GM19463 (cell line): Measurements from ENCODE around the gene U2AF2.

ENCODE experiments used
- ATAC-seq: cut with Tn5 transposase; IDR thresholded peaks from one replicate; pipeline ENCODE4 v1.9.1; 2021; ENCODE audit warnings: mild to moderate bottlenecking, moderate library complexity; ENCODE audit not compliant: unreplicated experiment

U2AF2 gene

GRCh38 chr19:55621205-55621672 is 33.6 kb upstream of the U2AF2 start:
- no peak for ATAC-seq

GRCh38 chr19:55621673-55622231 is 33.1 kb upstream of the U2AF2 start:
- ATAC-seq: no peak

- no peak for ATAC-seq
These were observed 32.4 kb upstream of the U2AF2 start for GRCh38 chr19:55622242-55622969.

- no peak for ATAC-seq
These were observed 31.7 kb upstream of the U2AF2 start for GRCh38 chr19:55623130-55623529.

GRCh38 chr19:55623561-55623960 is 31.3 kb upstream of the U2AF2 start:
- no peak for ATAC-seq

GRCh38 chr19:55624109-55625003 is 30.5 kb upstream of the U2AF2 start, which contains the start of gene ZNF784:
Gene ZNF784, minus strand, starts transcription at chr19:55624566. Its CDS starts 5 bp downstream, at chr19:55624561.
- ATAC-seq: no peak

- ATAC-seq: no peak
These were observed 29.9 kb upstream of the U2AF2 start for GRCh38 chr19:55625004-55625326.

- ATAC-seq: no peak
These were observed 28.5 kb upstream of the U2AF2 start for GRCh38 chr19:55626350-55626749.

GRCh38 chr19:55632463-55632834 is 22.4 kb upstream of the U2AF2 start:
- no peak for ATAC-seq

GRCh38 chr19:55633861-55634260 is 21.0 kb upstream of the U2AF2 start:
- no peak for ATAC-seq

- no peak for ATAC-seq
These were observed 19.5 kb upstream of the U2AF2 start for GRCh38 chr19:55635334-55635717.

GRCh38 chr19:55635856-55636440 is 18.9 kb upstream of the U2AF2 start:
- ATAC-seq: no peak

GRCh38 chr19:55636723-55637122 is 18.1 kb upstream of the U2AF2 start:
- no peak for ATAC-seq

GRCh38 chr19:55637534-55637933 is 17.3 kb upstream of the U2AF2 start:
- no peak for ATAC-seq

- ATAC-seq: no peak
These were observed 15.9 kb upstream of the U2AF2 start for GRCh38 chr19:55638864-55639359.

- ATAC-seq: no peak
These were observed 14.7 kb upstream of the U2AF2 start for GRCh38 chr19:55640043-55640576.

- ATAC-seq: no peak
These were observed 14.0 kb upstream of the U2AF2 start, which contains the start of gene ZNF580 for GRCh38 chr19:55640577-55641425. Gene ZNF580, plus strand, starts transcription at chr19:55641002. Its CDS starts 1,507 bp downstream, at chr19:55642509.

GRCh38 chr19:55641426-55642152 is 13.2 kb upstream of the U2AF2 start:
- ATAC-seq: no peak
